HG03139 (cell line): ENCODE data around the gene CEP128.

ENCODE experiments used
- ATAC-seq: cut with Tn5 transposase; IDR thresholded peaks from one replicate; pipeline ENCODE4 v1.9.1; 2021; ENCODE audit not compliant: unreplicated experiment

CEP128 gene

DNA sequence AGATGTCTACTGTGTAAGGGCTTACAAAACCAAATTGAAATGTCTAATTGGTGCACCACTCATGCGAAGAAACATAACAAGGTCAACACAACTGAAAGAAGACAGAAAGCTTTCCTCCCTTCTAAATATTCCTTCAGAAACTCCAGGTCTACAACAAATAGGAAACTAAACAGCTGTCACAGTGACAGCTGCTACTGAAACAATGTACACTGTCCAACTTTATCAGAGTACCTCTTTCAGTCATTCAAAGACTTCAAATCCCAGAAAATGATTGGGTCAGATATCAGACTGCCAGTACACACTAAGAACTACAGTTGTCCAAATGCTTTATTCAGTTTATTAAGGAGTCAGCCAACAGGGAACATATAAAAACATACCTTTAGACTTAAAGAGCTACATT lies 35.2 kb downstream of the CEP128 start:
- ATAC-seq: no peak

- ATAC-seq: no peak
These were observed 38.9 kb downstream of the CEP128 start for GRCh38 chr14:80902608-80903007.

- no peak for ATAC-seq
These were observed 39.7 kb downstream of the CEP128 start for GRCh38 chr14:80901822-80902221.

- ATAC-seq: no peak
These were observed 40.3 kb downstream of the CEP128 start for GRCh38 chr14:80901260-80901659.

- no peak for ATAC-seq
These were observed 68.9 kb downstream of the CEP128 start for GRCh38 chr14:80872645-80873044.

DNA sequence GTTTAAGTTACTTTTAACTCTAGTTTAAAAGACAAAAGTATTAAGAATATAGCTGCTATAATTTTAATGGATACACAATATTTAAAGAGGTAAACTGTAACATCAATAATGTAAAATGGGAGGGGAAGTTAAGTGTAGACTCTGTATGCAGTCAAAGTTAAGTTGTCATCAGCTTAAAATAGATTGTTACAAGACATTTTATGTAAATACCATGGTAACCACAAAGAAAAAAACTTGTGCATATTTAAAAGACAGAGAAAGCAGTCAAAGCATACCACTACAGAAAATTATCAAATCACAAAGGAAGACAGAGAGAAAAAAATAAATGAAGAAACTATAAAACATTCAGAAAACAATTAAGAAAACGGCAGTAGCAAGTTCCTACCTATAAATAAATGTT lies 73.3 kb downstream of the CEP128 start:
- no peak for ATAC-seq

- ATAC-seq: no peak
These were observed 73.7 kb downstream of the CEP128 start for GRCh38 chr14:80867798-80868197.

DNA sequence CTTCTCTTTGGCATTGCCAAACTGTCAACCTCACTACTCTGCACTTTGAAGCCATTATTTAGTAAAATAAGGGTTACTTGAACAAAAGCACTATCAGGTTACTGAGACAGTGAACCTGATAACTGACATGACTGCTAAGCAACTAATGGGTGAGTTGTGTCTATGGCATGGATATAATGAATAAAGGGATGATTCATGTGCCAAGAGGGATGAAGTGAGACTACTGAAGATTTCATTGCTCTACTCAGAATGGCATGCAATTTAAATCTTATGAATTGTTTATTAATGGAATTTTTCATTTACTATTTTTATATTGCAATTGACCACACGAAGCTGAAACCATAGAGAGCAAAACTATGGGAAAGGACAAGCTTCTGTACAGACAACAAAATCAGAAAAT lies 74.4 kb downstream of the CEP128 start:
- ATAC-seq: no peak

DNA sequence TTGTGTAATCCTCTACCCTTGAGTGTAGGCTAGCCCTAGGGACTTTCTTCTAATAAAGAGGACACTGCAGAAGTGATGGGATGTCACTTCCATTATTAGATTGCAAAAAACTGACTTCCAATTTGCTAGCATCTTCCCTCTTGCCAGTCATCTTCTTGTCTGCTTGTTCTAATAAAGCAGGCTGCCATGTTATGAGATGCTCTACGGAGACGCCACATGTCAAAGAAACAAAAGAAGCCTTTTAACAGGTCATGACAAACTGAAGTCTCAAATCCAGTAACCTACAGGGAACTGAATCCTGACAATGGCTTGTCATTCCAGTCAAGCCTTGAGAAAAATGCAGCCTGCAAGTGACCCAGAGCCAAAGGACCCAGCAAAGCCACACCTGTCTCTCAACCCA lies 76.0 kb downstream of the CEP128 start:
- no peak for ATAC-seq

DNA sequence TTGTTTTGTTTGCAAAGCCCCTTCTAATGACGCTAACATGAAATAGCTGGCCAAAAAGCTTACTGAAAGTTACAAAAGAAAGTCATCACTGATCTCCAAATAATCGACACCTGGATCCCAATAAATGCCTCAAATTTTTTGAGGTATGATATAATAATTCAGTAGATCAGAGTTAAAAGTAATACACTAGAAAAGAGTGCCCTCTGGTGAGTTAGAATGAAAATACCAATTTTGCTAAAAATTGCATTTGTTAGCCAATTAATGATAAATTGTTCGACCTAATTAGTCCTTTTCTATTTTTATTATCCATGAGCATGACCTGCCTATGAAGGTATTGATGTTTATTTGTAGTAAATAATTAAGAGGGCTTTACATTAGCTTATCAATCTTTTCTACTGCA lies 78.6 kb downstream of the CEP128 start:
- ATAC-seq: no peak

DNA sequence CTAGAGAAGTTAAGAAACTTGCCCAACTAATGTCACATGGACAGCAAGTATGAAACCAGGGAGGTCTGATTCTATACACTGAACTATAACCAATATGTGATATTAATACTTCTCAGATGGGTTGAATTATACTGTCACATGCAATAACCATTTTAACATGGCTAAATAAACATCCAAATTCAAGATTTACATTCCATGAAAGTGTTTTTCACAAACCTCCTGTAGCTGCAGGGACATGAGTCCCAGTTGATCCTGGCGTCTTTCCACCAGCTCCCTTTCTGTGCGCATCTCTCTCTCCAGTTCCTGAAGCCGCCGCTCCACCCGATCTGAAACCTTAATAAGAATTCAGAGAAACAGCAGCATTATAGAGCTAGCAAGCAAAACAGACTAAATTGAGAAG lies 79.0 kb downstream of the CEP128 start:
- ATAC-seq: no peak

DNA sequence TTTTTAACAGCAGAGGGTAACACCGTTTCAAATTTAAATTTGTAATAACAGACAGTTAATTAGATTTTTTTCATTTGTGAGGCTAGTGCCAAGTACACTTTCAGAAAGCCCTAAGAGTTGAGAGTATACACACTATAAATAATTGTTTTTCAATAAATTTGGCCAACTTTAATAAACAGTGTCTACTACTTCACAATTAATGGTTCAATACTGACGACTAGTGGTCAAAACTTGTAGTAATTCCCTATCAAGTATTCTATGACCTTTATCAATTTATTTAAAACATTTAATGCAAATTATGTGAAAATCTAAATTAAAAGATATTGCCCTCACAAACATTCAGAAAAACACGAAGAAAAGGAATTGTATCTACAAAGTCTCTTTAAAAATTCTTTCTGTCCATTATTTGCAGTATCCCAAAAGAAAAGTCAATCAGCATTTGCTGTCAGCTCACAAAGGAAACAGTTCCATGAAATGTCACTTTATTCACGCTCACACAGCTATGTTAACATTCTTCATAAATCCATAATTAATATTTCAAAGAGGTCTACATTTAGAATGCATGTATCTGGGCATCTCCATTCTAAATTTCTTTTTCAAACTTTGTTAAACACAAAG lies 91.2 kb downstream of the CEP128 start:
- ATAC-seq: no peak

DNA sequence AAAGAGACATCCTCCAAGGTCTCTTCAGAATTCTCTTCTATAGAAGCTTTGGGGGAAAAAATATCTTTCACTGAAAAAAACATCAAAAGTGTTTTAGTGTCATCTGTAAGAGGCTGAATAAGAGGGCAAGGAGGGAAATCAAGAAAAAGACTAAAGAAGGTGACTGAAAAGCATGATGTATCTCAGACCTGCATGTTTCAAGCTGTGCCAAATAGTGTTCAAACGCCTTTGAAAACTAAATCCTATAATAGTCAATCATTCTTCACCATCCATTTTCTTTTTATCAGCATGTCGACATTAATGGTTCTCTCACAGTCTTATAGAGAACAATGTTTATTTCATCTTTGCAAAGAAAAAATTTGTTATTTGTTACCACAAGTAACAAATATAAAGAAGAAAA lies 94.5 kb downstream of the CEP128 start:
- no peak for ATAC-seq

DNA sequence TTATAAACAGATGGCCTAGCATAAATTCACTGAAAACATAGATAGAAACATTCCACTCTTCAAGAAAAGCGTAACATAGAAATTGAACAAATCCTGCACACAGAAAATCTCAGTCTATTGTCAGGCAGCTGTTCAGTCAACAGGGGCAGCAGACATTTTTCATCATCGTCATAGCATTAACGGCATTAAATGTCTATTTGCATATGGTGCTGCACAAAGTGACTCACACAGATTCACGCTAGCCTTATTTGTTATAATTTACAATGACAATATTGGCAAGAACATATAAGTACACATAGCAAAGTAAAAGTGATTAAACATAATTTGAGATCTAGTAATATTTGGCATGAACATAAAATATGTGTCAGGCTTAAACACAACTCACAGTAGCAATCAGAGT lies 95.7 kb downstream of the CEP128 start:
- ATAC-seq: no peak

GRCh38 chr14:80844872-80845271 lies 96.7 kb downstream of the CEP128 start:
- ATAC-seq: no peak

GRCh38 chr14:80839743-80840142 lies 101.8 kb downstream of the CEP128 start:
- ATAC-seq: no peak

DNA sequence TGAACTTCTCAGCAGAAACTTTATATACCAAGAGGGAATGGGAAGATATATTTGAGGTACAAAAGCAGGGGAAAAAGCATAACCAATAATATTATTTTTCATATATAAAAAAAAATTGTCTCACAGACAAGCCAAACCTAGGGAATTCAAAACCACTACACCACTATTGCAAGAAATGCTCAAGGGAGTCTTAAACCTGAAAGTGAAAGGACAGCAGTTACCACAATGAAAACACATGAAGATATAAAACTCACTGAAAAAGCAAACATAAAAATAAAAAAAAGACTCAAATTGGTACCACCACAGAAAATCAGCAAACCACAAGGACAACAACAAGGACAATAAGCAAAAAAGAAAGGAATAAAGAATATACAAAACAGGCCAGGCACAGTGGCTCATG lies 131.9 kb downstream of the CEP128 start:
- ATAC-seq: no peak

DNA sequence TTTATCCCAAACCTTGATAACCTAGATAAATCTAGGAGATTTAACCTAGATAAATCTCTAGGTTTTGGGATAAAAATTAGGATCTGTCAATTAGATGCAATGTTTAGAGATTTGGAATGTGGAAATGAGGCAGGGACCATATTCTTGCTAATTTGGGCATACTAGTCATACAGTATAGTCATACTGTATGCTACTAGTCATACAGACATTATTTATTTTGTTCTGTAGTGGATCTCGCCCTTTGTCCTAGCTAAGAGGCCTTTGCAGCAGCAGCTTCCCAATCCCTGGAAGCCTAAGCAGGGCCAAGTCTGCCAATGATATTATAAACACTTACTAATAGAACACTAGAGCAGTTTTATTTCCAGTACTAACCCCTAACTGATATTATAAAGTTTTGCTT lies 136.4 kb downstream of the CEP128 start:
- ATAC-seq: no peak

DNA sequence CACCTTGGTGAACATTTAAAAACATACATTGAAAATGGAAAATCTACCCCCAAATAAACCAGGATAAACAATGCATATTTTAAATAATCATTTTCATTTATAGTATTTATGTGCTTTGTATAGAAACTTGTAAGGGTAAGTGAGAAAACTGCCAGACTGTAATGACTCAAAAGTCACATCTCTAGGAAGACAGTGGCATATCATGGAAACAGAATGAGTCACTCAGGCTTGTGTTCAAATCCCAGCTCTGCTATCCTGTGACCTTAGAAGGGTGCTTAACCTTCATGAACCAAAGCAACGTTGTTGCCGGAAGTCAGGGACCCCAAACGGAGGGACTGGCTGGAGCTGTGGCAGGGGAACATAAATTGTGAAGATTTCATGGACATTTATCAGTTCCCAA lies 142.7 kb downstream of the CEP128 start:
- no peak for ATAC-seq

- ATAC-seq: no peak
These were observed 143.3 kb downstream of the CEP128 start for GRCh38 chr14:80798211-80798610.

DNA sequence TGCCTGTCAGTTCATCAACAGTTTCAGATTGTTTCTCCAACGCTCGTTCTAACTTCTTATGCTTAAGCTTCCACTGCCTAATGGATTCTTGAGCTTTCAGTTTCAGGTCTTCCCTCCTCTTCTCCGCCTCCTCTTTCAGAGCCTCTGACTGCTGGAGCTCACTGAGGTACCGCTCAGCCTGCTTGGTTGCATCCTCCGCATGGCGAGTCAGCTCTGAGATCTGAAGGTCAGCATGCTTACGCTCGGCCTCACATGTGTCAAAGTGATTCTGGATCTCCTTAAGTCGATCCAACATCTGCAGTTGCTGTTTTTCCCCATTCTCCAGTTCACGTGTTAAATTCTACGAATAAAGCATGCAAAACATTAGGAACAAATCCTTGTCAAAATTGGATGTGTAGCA lies 148.8 kb downstream of the CEP128 start:
- ATAC-seq: no peak

DNA sequence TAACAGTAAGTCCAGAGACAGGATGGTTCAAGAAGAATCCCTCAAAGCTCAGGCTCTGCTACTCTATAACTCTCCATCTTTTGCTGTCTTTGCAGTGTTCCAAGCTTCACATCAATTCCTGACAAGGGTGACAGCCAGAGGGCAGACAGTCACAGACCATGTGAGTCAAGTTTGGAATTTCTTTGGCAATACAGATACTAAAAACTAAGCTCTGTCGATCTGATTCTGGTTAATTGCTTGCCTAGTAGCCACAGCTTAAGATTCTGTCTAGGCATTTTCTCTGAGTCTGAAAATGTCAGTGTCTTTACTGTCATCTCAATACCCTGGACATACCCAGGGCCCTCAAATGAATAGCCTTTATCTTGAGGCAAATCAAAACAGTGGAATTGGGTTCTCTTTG lies 153.7 kb downstream of the CEP128 start:
- no peak for ATAC-seq

DNA sequence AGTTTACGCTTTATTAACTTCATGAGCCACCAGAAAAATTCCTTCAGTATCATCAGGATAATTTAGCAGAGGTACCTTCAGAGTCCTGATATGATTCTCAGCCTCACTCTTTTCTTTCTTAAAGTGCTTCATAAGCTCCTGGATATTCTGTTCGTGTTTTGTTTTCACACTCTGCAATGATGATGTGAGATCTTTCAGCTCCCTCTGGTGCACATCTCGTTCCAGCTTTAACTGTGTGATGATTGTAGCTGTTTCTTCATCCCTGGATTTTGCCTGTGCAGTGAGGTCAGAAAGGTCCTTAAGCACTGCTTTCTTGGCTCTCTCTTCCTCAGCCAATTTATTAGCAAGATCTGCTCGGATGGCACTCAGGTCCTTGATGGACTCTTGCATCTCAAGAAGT lies 156.7 kb downstream of the CEP128 start:
- ATAC-seq: no peak

GRCh38 chr14:80781972-80782367 lies 159.6 kb downstream of the CEP128 start:
- ATAC-seq: no peak
